ENCODE results near the gene GUCA2B. TPM values are rescaled to one million over a fixed set of nuclear protein-coding genes. Genes with fewer than 3 reads are reported as not detected.

GUCA2B gene
- total and polyA plus RNA-seq, 2 experiments from 2014 or later: 0.71 TPM; not detected in 1

GRCh38 chr1:42183210-42183956 lies 30.2 kb downstream of the GUCA2B start:
- TF ChIP-seq EZH2 (IDR thresholded peaks at IDR 0.05; ENCODE audit: borderline replicate concordance) (no peak), EZH2phosphoT487 (IDR thresholded peaks at IDR 0.05; ENCODE audit: low read depth, severe bottlenecking, unreplicated experiment) (no peak)
- TF ChIP-seq, protein P1, sequence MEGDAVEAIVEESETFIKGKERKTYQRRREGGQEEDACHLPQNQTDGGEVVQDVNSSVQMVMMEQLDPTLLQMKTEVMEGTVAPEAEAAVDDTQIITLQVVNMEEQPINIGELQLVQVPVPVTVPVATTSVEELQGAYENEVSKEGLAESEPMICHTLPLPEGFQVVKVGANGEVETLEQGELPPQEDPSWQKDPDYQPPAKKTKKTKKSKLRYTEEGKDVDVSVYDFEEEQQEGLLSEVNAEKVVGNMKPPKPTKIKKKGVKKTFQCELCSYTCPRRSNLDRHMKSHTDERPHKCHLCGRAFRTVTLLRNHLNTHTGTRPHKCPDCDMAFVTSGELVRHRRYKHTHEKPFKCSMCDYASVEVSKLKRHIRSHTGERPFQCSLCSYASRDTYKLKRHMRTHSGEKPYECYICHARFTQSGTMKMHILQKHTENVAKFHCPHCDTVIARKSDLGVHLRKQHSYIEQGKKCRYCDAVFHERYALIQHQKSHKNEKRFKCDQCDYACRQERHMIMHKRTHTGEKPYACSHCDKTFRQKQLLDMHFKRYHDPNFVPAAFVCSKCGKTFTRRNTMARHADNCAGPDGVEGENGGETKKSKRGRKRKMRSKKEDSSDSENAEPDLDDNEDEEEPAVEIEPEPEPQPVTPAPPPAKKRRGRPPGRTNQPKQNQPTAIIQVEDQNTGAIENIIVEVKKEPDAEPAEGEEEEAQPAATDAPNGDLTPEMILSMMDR (IDR thresholded peaks at IDR 0.05; ENCODE audit: poor library complexity): no peak
- no peaks in the 10 kb centered on the region for H3K27me3 ChIP-seq
- no peak overlapping the region for H3K27ac ChIP-seq
- no peaks in the 10 kb centered on the region for H3K9me3 ChIP-seq (ENCODE audit: low read depth)
- no peak for DNase-seq (ENCODE audit: low spot score)
- no peak overlapping the region for H3K4me3 ChIP-seq
- H3K36me3 ChIP-seq (replicated peaks; ENCODE audit: insufficient read depth, low read depth): no peaks in the 10 kb centered on the region
- 86% methylated on average over 5 of the region's 7 CpGs for WGBS (ENCODE audit: low lambda C conversion rate, missing lambda C conversion rate)
- H3K9me2 ChIP-seq (replicated peaks; ENCODE audit: insufficient read depth): no peaks in the 10 kb centered on the region
- peaks cover 4% of the 10 kb centered on the region for H4K20me1 ChIP-seq (ENCODE audit: insufficient read depth, poor library complexity, severe bottlenecking)
- H3K4me2 ChIP-seq: no peak overlapping the region
- H3K4me1 ChIP-seq (ENCODE audit: insufficient read depth): peaks cover 7% of the 10 kb centered on the region
- H3K79me2 ChIP-seq: peaks cover 4% of the 10 kb centered on the region
- no peak overlapping the region for H2AFZ ChIP-seq

GRCh38 chr1:42183957-42184268 lies 30.7 kb downstream of the GUCA2B start:
- Histone ChIP-seq H2AFZ (no peak overlapping the region), H3K9me3 (ENCODE audit: low read depth) (no peaks in the 10 kb centered on the region), H3K4me1 (ENCODE audit: insufficient read depth) (peaks cover 2% of the 10 kb centered on the region), H3K9me2 (replicated peaks; ENCODE audit: insufficient read depth) (no peaks in the 10 kb centered on the region), H3K4me3 (no peak overlapping the region), H3K27me3 (no peaks in the 10 kb centered on the region), H3K36me3 (replicated peaks; ENCODE audit: insufficient read depth, low read depth) (no peaks in the 10 kb centered on the region), H3K27ac (no peak overlapping the region), H4K20me1 (ENCODE audit: insufficient read depth, poor library complexity, severe bottlenecking) (peaks cover 4% of the 10 kb centered on the region), H3K4me2 (no peak overlapping the region), H3K79me2 (peaks cover 4% of the 10 kb centered on the region)
- TF ChIP-seq EZH2 (IDR thresholded peaks at IDR 0.05; ENCODE audit: borderline replicate concordance): no peak
- TF ChIP-seq, protein P1 (IDR thresholded peaks at IDR 0.05; ENCODE audit: poor library complexity): no peak
- no peak for DNase-seq (ENCODE audit: low spot score)
- WGBS (ENCODE audit: low lambda C conversion rate, missing lambda C conversion rate): 88% methylated on average over 6 of the region's 6 CpGs

GRCh38 chr1:42184616-42185015 lies 31.4 kb downstream of the GUCA2B start:
- peaks cover 4% of the 10 kb centered on the region for H3K79me2 ChIP-seq
- no peak overlapping the region for H3K4me2 ChIP-seq
- H3K9me2 ChIP-seq (replicated peaks; ENCODE audit: insufficient read depth): no peaks in the 10 kb centered on the region
- H3K36me3 ChIP-seq (replicated peaks; ENCODE audit: insufficient read depth, low read depth): no peaks in the 10 kb centered on the region
- 93% methylated on average over 3 of the region's 3 CpGs for WGBS (ENCODE audit: low lambda C conversion rate, missing lambda C conversion rate)
- no peak for DNase-seq (ENCODE audit: low spot score)
- no peaks in the 10 kb centered on the region for H3K27me3 ChIP-seq
- TF ChIP-seq, protein P1 (IDR thresholded peaks at IDR 0.05; ENCODE audit: poor library complexity): no peak
- TF ChIP-seq EZH2phosphoT487 (IDR thresholded peaks at IDR 0.05; ENCODE audit: low read depth, severe bottlenecking, unreplicated experiment) (no peak), EZH2 (IDR thresholded peaks at IDR 0.05; ENCODE audit: borderline replicate concordance) (no peak)
- no peaks in the 10 kb centered on the region for H3K9me3 ChIP-seq (ENCODE audit: low read depth)
- no peak overlapping the region for H3K27ac ChIP-seq
- no peaks in the 10 kb centered on the region for H3K4me1 ChIP-seq (ENCODE audit: insufficient read depth)
- H3K4me3 ChIP-seq: no peak overlapping the region
- H4K20me1 ChIP-seq (ENCODE audit: insufficient read depth, poor library complexity, severe bottlenecking): peaks cover 4% of the 10 kb centered on the region
- no peak overlapping the region for H2AFZ ChIP-seq

Data from hepatocyte (in vitro differentiated cells).